ENCODE data around the gene EML6. TPM values are rescaled to one million over a fixed set of nuclear protein-coding genes. Genes with fewer than 3 reads are reported as not detected.

The EML6 gene
- total RNA-seq, 2 experiments from 2014 or later: 1.2 to 1.7 TPM

- DNase-seq (no peak), ATAC-seq (no peak)
- CTCF ChIA-PET: interaction anchor here (0.9 to 1.4 kb wide), 2 partner anchors 12 to 19 kb away, joined by 3 to 6 read pairs; no protein-coding TSS in a partner anchor
- H3K9me3 Mint-ChIP-seq: no peaks in the 10 kb centered on the region
- intact Hi-C loops (cut with micrococcal nuclease): loop anchor here (10.0 kb wide), 1 partner anchor 75 kb away; no protein-coding TSS in a partner anchor
- peaks cover 15% of the 10 kb centered on the region for H3K36me3 Mint-ChIP-seq (ENCODE audit: low read depth)
- POLR2A ChIA-PET: no interaction called here
- peaks cover 46% of the 10 kb centered on the region for H3K4me1 Mint-ChIP-seq (ENCODE audit: low read depth)
- no peak for TF ChIP-seq CTCF (IDR thresholded peaks at IDR 0.05)
- no peaks in the 10 kb centered on the region for H3K27me3 Mint-ChIP-seq
- no peak overlapping the region for H3K4me3 Mint-ChIP-seq
- no peak overlapping the region for H3K27ac Mint-ChIP-seq
Observed at GRCh38 chr2:54979321-54980044, 256.0 kb downstream of the EML6 start.

- no peak overlapping the region for H3K27ac Mint-ChIP-seq
- peaks cover 23% of the 10 kb centered on the region for H3K36me3 Mint-ChIP-seq (ENCODE audit: low read depth)
- ChIA-PET CTCF (no interaction called here), POLR2A (no interaction called here)
- intact Hi-C loops (cut with micrococcal nuclease): loop anchor here (10.0 kb wide), 1 partner anchor 77 kb away; no protein-coding TSS in a partner anchor
- ATAC-seq: no peak
- no peak for DNase-seq
- H3K4me3 Mint-ChIP-seq: no peak overlapping the region
- peaks cover 49% of the 10 kb centered on the region for H3K4me1 Mint-ChIP-seq (ENCODE audit: low read depth)
- no peak for TF ChIP-seq CTCF (IDR thresholded peaks at IDR 0.05)
- no peaks in the 10 kb centered on the region for H3K27me3 Mint-ChIP-seq
- H3K9me3 Mint-ChIP-seq: no peaks in the 10 kb centered on the region
Observed at GRCh38 chr2:54981385-54981784, 257.9 kb downstream of the EML6 start.

GRCh38 chr2:54983345-54984220 is 260.1 kb downstream of the EML6 start:
- DNase-seq (no peak), ATAC-seq (no peak)
- Mint-ChIP-seq H3K4me1 (ENCODE audit: low read depth) (peaks cover 39% of the 10 kb centered on the region), H3K27me3 (no peaks in the 10 kb centered on the region), H3K9me3 (no peaks in the 10 kb centered on the region), H3K4me3 (no peak overlapping the region), H3K36me3 (ENCODE audit: low read depth) (peaks cover 28% of the 10 kb centered on the region), H3K27ac (no peak overlapping the region)
- ChIA-PET CTCF (no interaction called here), POLR2A (no interaction called here)
- intact Hi-C loops (cut with micrococcal nuclease): loop anchor here (10.0 kb wide), 1 partner anchor 79 kb away; no protein-coding TSS in a partner anchor
- no peak for TF ChIP-seq CTCF (IDR thresholded peaks at IDR 0.05)

GRCh38 chr2:54984476-54984875 is 261.0 kb downstream of the EML6 start:
- POLR2A ChIA-PET: no interaction called here
- no peak for TF ChIP-seq CTCF (IDR thresholded peaks at IDR 0.05)
- peaks cover 28% of the 10 kb centered on the region for H3K36me3 Mint-ChIP-seq (ENCODE audit: low read depth)
- intact Hi-C loops (cut with micrococcal nuclease): loop anchor here (10.0 kb wide), 1 partner anchor 80 kb away; no protein-coding TSS in a partner anchor
- CTCF ChIA-PET: no interaction called here
- no peaks in the 10 kb centered on the region for H3K27me3 Mint-ChIP-seq
- no peak overlapping the region for H3K27ac Mint-ChIP-seq
- H3K4me1 Mint-ChIP-seq (ENCODE audit: low read depth): peaks cover 40% of the 10 kb centered on the region
- DNase-seq: no peak
- ATAC-seq: no peak
- H3K4me3 Mint-ChIP-seq: no peak overlapping the region
- H3K9me3 Mint-ChIP-seq: no peaks in the 10 kb centered on the region

GRCh38 chr2:54986264-54986663 is 262.8 kb downstream of the EML6 start:
- POLR2A ChIA-PET: no interaction called here

More at GRCh38 chr2:54986264-54986663, 262.8 kb downstream of the EML6 start:
- DNase-seq: no peak
- H3K4me1 Mint-ChIP-seq (ENCODE audit: low read depth): peaks cover 32% of the 10 kb centered on the region
- CTCF ChIA-PET: no interaction called here
- peaks cover 25% of the 10 kb centered on the region for H3K36me3 Mint-ChIP-seq (ENCODE audit: low read depth)
- no peaks in the 10 kb centered on the region for H3K9me3 Mint-ChIP-seq
- no peaks in the 10 kb centered on the region for H3K27me3 Mint-ChIP-seq
- no peak overlapping the region for H3K27ac Mint-ChIP-seq
- no peak overlapping the region for H3K4me3 Mint-ChIP-seq
- intact Hi-C loops (cut with micrococcal nuclease): loop anchor here (10.0 kb wide), 1 partner anchor 81 kb away; no protein-coding TSS in a partner anchor
- no peak for ATAC-seq
- no peak for TF ChIP-seq CTCF (IDR thresholded peaks at IDR 0.05)

Measured in activated CD8-positive, alpha-beta T cell treated with anti-CD3 and anti-CD28 coated beads for 36 hours (primary cell).